Measurements from ENCODE around the gene FLACC1.
"Not testable (repeated sequence)": the region's sequence is repeated elsewhere in the genome, so short reads cannot be mapped to it uniquely, and the experiment has no call there.

FLACC1 gene

DNA sequence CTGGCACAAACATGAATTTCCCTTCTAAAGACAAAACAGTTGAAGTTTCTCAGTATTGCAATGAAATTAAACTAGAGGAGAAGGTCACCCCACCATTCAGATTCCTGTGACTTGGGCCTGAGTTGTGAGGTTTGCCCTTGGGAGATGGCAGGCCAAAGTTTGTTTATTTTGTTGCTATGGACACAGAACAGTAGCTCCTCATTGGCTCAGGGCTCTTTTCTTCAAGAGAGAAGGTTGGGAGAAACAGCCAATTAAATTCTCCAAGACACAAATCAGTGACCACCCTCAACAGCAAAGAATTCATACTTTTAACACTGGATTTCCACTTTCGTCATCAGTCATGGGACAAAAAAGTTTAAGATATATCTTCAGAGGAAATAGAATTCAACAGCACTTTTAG, at the start of gene FLACC1:
Gene FLACC1, minus strand, starts transcription at position 125 of the 400 bp plus-strand sequence. CDS start 5,941 bp downstream, outside the sequence.
- peak in 1 of 14 donors; percentile 1 for DNase-seq

GRCh38 chr2:201406077-201406662, 49.0 kb upstream of the FLACC1 start:
- no peak for DNase-seq

- DNase-seq: no peak
These were observed 47.6 kb upstream of the FLACC1 start for GRCh38 chr2:201404699-201405280.

DNA sequence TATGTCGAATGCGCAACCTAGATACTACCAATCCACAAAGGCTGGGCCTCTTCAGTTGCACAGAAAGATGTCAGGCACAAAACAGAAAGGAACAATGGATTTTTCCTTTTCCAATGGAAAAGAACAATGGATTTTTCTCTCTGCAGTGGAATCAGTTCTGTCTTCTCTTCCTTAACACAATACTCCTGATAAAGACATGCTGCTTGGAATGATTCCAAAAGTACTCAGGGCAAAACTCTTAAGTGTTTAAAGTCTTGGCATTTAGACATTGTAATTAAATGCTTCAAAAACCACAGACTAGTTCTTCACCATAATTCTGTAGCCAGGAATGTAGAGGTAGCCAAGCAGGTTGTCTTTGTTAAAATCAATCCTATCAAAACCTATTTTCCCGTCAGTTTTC, 46.7 kb upstream of the FLACC1 start:
- no peak for DNase-seq

- no peak for DNase-seq
These were observed 45.8 kb upstream of the FLACC1 start for GRCh38 chr2:201402651-201403562.

- DNase-seq: no peak
These were observed 44.7 kb upstream of the FLACC1 start for GRCh38 chr2:201401815-201402214.

- DNase-seq: no peak
These were observed 39.5 kb upstream of the FLACC1 start for GRCh38 chr2:201396595-201396994.

GRCh38 chr2:201383136-201383535, 26.0 kb upstream of the FLACC1 start:
- DNase-seq: no peak

DNA sequence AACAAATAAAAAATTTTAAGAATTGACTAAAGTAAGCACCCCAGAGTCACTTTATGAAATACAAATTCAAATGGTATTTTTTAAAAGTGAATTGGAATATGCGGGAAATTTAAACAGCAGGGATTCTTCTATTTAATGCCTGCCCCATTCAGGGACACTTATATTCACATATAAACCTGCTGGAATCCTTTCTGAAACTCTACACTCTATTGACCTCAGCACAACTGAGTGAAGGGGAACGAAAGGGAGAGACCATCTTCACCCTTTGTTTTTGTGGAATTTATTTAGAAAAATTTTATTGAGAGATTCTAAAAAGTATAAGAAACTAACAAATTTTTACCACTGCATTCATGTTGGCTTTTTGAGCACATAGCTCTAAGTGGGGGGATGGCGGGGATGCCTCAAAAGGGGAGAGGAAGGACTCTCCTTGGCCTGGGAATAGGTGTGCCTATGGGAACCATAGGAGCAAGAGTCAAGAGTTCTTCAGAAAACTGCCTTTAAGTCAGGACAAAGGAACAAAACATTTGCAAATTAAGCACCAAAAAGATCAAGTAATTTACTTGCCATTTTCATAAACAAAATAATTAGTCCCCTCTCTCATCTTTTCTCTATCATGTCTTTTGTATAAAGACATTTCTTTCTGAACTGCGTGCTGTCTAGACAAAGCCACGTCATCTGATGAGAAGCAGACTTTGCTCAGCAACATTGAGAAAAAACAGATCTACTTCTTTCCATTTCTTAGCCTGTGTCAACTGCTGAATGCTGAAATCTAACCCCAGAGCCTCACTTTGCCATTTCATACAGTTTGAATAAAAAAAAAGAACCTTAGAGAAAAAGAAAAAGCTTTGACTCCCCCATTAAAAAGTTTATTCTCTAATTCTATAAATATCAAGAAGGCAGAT, 21.6 kb upstream of the FLACC1 start:
- DNase-seq: no peak

DNA sequence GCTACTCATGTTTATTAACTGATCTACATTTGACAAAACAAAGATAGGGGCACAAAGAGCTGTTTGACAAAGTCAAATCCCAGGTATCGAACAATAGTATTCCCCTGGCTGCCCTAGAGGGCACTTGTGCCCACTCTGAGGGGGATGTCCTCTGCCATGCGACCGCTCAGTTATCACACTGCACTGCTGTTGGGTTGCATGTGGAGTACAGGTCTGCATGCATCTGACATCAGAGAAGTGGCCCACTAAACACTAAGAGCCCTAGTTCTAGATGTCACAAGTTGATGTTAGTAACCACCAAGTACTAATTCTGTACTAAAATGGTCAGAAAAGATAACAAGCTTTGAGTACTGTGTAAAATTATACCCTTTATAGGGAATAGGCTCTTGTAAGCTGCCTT, 20.1 kb upstream of the FLACC1 start:
- no peak for DNase-seq

DNA sequence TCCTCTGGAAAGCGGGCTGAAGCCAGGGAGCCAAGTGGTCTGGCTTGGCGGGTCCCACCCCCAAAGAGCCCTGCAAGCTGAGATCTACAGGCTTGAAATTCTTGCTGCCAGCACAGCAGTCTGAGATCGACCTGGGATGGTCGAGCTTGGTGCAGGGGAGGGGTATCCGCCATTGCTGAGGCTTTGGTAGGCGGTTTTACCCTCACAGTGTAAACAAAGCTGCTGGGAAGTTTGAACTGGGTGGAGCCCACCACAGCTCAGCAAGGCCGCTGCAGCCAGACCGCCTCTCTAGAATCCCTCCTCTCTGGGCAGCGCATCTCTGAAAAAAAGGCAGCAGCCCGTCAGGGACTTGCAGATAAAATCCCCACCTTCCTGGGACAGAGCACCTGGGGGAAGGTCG, 12.6 kb upstream of the FLACC1 start:
- no peak for DNase-seq

DNA sequence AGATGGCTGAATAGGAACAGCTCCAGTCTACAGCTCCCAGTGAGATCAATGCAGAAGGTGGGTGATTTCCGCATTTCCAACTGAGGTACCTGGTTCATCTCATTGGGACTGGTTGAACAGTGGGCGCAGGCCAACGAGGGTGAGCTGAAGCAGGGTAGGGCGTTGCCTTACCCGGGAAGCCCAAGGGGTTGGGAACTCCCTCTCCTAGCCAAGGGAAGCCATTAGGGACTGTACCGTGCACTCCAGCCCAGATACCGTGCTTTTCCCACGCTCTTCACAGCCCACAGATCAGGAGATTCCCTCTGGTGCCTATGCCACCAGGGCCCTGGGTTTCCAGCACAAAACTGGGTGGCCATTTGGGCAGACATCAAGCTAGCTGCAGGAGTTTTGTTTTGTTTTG, 12.2 kb upstream of the FLACC1 start:
- DNase-seq: not testable (repeated sequence)

- no peak for DNase-seq
These were observed 9.0 kb upstream of the FLACC1 start for GRCh38 chr2:201366146-201366545.

DNA sequence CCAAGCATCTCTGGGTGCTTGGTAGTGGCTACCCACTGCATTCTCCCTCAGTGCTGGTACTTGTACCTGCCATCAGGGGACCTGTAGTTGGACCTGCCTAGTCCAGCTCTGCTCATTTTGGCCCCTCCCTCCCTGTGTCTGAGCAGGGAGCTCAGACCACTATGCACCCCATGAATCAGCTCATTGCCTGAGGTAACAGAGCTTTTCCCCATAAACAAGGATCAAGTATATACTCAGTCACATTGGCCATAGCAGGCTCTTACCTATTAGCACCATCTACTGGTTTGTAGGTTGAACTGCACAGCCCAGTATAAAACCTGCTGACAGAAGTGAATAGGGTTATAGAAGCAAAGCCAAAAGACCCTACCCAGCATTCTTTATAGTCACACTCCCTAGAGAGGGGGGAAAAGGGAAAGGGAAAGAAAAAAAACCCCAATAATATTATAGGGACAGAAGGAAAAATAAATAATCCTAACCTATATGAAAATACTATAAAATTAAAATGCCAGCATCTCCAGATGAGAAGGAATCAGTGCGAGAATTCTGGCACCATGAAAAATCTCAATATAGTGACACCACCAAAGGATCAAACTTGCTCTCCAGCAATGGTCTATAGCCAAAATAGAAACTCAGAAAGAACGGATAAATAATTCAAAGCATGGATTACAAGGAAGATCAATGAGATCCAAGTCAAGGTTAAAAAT, 6.9 kb upstream of the FLACC1 start:
- no peak for DNase-seq

DNA sequence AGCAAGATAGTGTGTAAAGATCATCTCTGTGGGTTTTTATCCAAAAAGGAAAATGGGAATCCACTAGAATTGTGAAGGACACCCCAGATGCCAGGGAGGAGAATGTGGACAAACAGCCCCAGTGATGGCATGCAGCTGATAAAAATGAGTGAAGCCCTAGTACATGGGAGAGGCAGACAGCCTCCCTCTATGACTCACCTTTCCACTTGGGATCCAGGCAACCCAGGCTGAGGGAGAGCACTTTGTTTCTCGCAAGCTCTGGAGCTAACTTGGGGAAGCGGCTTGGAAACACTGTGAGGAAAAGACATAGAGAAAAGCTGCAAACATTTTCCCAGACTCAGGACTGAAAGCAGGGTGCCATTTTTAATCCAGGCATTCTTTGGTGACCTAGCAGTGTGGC, 5.3 kb upstream of the FLACC1 start:
- DNase-seq: no peak

DNA sequence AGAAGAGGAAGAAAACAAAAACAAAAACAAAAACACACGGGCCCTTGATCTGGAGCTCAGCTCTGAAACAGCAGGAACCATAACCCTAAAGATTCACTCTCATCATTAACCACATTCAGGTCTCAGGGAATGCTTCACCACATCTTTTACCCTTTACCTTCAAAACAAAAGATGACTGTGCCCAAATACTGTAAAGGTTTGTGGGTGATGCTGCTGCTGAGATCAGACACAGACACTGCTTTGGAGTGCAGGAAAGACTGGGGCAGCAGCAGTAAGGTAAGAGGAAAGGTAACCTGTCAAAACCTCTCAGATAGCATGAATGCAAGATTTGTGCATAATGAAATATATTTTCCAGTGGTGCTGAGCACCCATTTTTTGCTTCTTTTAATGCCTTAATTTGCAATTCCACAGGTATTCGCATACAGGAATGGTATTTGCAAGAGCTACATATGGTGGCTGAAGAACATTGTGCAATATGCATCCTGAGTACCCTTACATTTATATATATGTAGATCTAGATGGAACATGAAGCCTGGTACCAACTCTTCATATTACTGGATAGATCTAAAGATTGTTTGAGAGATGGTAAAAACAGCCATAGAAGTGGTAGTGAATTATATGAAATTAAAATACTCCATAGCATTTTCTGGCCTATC, 4.1 kb upstream of the FLACC1 start:
- DNase-seq: no peak

DNA sequence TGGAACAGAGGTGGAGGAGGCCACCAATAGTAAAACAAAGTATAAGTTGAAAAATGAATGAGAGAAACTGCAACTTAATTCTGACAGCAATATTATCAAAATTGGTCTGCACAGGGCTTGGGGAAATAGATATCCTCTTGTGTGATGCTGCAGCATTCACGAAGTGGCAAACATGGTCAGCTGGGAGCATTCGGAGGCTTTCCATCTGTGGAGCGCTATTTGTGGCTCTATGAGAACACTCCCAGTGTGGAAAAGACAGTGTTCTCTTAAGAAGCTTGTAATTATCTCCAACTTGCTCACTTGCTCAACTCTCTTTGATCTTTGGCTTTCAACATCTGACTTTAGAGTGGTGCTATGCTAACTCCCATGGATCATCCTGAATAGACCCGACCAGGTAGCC, 3.1 kb upstream of the FLACC1 start:
- DNase-seq: no peak

DNA sequence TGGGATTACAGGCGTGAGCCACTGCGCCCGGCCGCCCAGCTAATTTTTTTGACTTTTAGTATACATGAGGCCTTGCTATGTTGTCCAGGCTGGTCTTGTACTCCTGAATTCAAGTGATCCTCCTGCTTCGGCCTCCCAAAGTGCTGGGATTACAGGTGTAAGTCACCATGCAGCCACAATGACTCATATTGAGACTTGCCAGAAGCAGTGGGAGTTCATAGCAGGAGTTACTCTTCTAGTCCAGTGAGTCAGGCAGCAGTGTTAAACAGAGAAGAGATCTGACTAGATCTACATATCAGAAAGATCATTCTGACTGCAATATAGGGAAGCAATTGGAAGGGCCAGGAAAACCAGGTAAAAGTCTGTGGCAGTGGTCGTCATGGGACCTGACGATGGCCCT, 1.5 kb upstream of the FLACC1 start:
- DNase-seq: no peak

- DNase-seq: no peak
These were observed 4.0 kb downstream of the FLACC1 start for GRCh38 chr2:201353116-201353515.

DNA sequence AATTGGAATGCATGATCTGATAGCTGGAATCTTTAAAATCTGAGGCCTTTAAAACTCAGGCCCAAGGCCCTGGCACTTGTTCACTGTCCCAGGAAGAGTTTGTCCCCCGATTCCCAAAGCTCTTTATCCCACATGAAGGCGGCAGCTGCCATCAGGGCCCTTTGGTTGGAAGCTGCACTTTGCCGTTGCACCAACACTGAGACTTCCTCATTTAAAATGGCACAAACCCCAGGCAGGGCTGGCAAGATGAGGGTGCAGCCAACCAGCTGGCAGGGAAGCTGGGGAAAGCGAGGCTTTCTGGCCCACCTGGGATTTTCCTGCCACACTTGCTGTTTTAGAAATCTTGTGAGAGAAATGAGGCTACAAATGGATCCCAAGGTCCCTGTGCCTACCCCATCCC, 6.3 kb downstream of the FLACC1 start:
- no peak for DNase-seq

DNA sequence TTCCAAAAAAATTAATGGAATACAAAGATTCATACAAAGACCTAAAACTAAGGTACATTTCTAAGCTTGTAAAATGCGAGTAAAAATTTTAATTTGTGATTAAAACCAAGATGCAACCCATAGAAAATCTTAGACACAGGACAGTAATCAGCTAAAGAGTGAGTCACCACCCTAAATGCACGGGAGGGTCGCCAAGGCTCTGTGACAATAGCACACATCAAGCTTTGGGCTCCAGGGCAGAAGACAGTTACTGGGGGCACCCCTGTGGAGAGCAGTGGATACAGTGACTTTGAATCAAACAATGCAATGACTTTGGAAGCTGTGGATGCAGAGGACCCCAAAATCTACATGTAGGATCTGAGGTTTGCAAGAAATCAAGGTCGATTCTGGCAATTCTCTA, 7.5 kb downstream of the FLACC1 start:
- DNase-seq: no peak

Measured in C1 segment of cervical spinal cord (tissue), 14 donors.